ENCODE results near the gene TRA2A.
"Not testable (repeated sequence)": the region's sequence is repeated elsewhere in the genome, so short reads cannot be mapped to it uniquely, and the experiment has no call there.

Gene TRA2A

DNA sequence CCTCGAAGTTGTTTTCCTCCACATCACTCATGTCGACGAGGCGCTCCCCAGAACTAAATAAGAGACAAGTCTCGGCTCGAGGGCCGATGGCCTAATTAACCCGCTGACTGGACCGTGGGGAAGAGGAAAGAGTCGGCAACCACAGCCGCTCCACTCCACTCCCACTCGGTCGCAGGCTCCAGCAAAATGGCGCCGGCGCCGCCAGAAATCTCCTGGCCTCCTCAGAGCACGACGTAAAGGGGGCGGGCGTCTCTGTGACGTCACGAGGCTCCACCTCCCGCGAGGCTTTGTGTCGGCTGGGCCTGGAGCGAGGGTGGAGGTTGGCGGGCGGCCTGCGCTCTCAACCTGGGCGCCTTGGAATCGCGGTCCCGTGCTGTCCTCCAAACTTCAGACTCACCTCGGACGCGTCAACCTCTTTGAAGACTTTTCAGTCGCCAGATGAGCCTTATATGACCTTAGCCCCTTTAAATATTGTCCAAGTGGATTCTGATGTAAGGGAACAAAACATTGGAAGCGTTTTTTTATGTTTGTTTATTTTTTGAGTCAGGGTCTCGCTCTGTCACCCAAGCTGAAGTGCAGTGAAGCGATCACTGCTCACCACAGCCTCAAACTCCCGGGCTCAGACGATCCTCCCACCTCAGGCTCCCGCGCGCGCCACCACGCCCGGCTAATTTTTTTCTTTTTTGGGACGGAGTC lies at the start of gene TRA2A:
TSS of gene TRA2A (minus strand) at position 188 of the 696 bp plus-strand sequence. CDS start at position 31, 157 bp downstream.
- peak; percentile 98 for DNase-seq

DNA sequence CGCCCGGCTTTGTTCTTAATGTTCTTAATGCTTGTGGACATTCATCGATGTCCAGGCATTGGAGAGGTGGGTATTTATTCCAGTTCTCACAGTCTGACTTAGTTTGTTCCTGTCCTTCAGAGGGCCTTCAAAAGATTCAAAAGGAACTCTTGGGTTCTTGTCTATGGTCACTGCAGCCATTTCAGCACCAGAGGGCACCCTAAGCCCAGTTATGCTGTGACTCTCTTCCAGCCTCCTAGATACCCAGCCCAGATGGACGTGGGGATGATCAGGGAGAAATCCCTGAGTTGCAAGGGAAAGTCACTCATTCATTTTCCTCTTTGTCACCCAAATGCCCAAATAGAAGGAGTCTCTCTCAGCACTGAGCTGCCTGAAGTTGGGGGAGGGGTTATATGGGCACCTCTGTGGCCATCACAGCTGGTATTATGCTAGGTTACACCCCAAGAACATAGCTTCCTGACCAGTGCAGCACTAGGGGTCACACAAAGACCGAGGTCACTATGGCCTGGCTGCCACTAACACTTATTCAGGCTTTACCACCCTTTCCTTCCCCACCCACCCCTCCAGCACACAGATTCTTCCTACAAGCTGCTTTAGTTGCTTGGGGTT lies 38.9 kb upstream of the TRA2A start:
- peak; percentile 75 for DNase-seq

DNA sequence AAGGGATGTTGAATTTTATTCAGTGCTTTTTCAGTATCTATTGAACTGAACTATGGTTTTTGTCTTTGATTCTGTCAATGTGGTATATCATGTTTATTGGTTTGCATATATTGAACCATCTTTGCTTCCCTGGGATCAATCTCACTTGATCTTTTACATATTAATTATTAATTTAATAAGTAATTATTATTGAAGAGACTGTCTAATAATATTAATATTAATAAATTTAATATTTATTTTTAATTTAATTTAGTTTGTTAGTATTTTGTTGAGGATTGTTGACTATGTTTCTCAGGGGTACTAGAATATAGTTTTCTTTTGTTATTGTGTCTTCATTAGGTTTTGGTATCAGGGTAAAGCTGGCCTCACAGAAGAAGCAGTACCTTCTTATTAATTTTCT lies 26.5 kb upstream of the TRA2A start:
- no peak for DNase-seq

DNA sequence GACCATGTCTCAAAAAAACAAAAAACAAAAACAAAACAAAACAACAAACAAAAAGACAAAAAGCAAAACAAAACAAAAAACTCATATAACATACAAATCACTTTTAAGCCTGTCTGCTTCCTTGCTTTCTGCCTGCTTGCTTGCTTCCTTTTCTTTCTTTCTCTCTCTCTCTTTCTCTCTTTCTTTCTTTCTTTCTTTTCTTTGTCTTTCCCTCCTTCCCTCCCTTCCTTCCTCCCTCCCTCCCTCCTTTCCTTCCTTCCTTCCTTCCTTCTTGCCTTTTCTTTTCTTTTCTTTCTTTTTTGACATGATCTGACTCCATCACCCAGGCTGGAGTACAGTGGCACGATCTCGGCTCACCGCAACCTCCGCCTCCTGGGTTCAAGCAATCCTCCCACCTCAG lies 15.9 kb upstream of the TRA2A start:
- DNase-seq, result no peak

DNA sequence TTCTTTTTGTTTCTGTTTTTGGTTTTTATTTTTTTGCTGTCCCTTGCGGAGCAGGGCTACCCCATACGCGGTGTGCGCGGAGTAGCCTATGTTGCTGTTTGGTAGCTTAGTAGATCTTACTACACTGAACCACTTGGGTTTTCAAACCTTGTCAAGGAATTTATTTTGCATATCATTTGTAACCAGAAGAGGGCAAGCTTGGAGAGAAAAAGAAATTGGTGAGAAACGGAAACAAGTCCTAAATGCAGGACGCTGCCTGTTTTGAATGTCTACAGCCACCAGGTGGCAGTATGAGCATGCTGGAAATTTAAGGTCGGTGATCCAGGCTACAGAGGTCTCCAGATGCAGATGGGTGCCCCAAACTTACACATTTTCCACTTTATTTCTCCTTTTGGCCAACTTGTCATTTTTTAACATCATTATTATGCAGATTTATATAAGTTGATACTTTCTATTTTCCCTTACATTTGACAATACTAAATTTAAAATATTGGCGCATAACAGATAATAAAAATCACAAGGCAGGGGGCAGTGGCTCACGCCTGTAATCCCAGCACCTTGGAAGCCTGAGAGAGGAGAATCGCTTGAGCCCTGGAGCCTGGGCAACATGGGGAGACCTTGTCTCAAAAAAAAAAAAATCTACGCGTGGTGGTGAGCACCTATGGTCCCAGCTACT lies 15.3 kb upstream of the TRA2A start:
- peak; percentile 75 for DNase-seq

DNA sequence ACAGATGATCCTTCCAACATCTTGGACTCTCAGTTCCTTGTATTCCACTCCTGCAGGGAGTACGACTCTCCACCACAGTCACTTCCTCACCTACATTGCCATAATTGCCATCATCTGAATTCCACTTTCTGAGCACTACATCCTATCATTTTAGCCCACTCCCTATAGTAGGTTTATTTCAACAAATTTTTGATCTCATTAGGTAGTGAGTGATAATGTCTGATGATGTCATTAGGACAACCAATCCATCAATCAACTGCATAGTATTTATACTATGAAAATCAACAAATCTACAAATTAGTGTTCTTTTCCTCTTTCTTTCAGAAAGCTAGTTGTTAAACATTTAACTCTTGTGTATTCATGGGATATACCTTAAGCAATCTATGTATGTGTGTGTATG lies 13.7 kb upstream of the TRA2A start:
- DNase-seq, result no peak

DNA sequence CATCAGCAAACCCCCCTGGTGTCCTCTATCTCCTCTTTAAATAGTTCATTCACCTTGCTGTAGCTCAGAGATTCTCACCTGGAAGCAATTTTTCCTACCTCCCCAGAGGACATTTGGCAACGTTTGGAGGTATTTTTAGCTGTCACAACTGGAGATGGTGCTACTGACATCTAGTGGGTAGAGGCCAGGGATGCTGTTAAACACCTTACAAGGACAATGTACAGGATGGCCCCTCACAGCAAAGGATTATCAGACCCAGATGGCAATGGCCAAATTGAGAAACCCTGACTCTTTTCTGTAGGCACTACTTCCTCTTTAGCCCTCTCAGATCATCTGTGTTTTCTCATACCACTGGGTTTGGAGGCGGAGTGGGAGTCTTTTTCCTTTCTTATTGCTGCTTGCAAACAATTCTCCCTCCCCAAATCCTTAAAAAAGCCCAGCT lies 13.2 kb upstream of the TRA2A start:
- no peak for DNase-seq

DNA sequence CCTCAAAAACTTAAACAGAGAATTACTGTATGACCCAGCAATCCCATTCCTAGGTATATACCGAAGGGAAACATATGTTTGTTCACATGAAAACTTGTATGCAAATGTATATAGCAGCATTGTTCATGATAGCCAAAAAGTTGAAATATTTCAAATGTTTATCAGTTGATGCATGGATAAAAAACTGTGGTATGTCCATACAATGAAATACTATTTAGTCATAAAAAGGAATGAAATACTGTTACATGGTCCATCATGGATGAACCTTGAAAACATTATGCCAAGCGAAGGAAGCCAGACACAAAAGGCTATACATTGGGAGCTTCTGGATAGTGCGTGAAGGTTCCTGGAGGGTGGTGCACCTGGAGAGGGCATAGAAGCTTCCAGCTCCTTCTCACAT lies 11.0 kb upstream of the TRA2A start:
- DNase-seq, result no peak

DNA sequence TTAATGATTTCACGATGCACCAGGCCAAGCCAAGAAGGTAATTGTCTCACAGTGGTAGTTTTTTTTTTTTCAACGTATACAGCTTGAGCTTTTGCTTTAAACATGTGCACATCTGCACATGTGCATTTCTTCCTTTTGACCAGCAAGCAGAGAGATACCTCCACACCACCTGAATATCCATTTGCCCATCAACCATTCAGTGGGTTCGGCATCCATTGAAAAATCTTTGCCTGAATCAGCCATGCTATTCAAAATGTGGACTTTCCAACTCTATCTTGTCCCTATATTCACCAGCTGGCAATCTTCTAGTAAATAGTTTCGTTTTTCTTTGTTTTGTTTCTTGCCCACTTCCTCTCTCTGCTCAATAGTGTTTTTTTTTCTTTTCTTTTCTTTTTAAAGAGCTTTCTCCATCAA lies 7.7 kb upstream of the TRA2A start:
- DNase-seq, result no peak

DNA sequence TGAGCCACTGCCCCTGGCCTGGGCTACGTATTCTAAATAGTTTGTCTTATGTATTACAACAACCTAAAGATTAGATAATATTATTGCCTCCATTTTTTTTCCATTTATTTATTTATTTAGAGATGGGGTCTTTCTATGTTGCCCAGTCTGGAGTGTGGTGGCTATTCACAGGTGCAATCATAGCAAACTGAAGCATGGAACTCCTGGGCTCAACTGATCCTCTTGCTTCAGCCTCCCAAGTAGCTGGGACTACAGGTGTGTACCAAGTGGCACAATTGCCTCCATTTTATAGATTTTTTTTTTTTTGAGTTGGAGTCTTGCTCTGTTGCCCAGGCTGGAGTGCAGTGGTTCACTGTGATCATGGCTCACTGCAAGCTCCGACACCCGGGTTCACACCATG lies 6.5 kb upstream of the TRA2A start:
- DNase-seq, result no peak

DNA sequence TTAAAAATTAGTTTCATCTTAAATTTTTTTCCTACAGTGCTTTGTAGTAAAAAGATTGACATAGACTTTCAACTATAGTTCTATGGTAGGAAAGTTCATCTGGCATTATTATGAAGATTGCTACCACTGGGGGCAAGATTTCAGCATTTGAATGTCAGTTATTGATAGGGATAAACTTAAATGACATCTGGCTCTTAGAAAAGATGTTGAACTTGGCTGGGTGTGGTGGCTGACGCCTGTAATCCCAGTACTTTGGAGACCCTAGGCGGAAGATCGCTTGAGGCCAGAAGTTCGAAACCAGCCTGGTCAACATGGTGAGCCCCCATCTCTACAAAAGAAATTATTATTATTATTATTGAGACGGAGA lies 1.4 kb upstream of the TRA2A start:
- no peak for DNase-seq

DNA sequence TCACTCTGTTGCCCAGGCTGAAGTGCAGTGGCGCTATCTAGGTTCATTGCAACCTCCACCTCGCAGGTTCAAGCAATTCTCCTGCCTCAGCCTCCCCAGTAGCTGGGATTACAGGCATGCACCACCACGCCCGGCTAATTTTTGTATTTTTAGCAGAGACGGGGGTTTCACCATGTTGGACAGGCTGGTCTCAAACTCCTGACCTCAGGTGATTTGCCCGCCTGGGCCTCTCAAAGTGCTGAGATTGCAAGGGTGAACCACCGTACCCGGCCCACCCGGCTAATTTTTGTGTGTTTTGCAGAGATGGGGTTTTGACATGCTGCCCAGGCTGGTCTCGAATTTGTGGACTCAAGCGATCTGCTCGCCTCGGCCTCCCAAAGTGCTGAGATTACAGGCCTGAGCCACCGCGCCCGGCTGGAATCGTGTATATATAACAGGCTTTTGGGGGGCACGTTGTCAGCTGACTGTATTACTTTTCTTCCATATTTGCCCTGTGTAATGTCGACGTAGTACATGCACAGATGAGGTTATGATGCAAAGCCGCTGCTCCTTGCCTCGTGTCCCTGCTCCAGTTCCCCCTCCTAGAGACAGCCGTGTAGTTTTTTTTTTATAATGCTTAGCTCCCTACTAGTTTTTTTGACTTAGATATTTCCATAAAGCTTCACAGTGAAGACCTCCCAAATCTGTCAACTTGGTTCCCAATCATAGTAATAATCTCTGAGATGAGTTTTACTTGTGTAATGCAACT lies 883 bp upstream of the TRA2A start:
- DNase-seq, result no peak

DNA sequence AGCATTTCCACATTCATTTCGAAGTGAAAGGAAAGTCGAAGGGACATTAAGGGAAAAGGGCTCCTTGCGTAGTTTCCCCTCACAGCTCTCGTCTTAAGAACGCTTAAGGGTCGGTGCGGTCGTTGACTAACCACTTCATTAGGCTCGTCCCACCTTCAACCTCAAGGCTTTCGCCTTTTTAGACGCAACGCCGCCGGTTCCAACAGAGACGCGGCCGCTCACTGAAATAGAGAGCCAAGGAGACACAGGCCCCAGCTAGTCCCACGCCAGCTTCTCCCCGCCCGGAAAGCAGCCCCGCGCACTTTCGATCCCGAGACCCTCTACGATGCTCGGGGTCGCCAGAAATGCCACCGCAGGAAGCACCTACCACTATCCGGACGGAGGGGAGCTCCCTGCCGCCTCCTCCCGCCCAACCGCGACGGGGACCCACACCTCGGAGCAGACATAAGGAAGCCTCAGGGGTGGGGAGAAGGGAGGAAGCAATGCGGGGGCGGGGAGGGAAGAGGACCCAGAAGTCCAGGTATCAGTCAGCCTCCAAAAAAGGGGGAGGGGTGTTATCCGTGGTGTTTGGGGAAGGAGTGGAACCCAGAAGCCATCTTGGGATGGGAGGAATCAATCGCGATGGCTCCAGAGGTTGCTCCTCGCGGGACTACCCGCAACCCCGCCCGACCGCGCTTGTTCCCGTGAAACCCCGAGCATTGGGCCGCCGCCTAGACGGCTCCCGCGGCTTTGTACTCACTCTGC lies 559 bp downstream of the TRA2A start:
- DNase-seq, result peak; percentile 79

DNA sequence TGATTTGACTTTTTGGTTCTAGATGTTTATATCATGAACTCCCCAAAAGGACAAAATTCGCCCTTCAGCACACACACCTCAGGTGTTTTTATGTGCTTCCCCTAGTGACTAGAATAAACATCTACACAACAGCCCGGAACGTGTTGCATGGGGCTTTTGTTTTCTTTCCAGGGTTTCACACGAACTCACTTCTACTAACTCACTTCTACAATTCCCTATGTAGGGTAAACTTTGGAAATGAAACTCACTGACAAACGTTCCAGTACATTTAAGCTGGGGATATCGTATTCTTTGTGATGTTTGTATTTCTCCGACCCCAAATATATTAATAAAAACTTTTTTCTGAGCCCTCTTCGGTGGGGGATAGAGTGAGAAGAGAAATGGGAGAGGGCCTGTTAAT lies 1.4 kb downstream of the TRA2A start:
- DNase-seq, result no peak

DNA sequence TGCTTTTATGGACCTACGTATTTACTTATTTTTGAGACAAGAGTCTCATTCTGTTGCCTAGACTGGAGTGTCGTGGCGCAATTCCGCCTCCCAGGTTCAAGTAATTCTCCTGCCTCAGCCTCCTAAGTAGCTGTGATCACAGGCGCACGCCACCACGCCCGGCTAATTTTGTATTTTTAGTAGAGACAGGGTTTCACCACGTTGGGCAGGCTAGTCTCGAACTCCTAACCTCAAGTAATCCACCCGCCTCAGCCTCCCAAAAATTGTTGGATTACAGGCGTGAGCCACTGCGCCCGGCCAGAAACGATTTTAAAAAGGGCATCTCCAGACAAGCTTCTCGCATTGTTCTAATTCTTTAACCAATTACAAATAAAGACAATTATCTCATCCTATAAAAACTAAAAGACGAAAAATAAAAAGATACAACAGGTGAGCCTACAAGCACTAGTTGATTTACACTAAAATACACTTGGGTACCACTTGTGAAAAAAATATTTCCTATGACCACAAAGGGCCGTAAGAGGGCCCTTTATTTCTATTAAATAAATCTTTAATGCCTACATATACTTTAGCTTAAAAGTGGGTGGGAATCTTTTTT lies 2.4 kb downstream of the TRA2A start:
- no peak for DNase-seq

DNA sequence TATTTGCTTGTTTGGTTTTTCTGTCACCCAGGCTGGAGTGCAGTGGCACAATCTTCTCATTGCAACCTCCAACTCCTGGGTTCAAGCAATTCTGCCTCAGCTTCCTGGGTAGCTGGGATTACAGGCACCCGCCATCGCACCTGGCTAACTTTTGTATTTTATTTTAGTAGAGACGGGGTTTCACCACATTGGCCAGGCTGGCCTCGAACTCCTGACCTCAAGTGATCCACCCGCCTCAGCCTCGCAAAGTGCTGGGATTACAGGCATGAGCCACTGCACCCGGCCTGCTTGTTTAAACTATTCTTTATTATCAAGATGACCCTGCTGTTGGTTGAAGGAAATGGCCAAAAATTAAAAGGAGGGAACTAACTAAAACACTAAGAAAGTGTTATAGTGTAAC lies 6.2 kb downstream of the TRA2A start:
- peak; percentile 50 for DNase-seq

DNA sequence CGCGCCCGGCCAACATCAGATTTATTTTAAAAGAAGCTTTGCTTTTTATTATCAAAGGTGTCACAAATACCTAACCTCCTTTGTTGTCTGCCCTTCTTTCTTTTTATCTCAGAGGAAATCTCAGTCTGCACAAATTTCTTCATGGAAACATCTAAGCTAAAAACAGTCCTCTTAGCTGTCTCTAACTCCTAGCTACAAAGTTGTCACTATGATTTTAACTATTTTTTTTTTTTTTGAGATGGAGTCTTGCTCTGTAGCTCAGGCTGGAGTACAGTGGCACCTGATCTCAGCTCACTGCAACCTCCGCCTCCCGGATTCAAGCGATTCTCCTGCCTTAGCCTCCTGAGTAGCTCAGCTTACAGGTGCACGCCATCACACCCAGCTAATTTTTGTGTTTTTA lies 7.3 kb downstream of the TRA2A start:
- DNase-seq, result peak; percentile 40

DNA sequence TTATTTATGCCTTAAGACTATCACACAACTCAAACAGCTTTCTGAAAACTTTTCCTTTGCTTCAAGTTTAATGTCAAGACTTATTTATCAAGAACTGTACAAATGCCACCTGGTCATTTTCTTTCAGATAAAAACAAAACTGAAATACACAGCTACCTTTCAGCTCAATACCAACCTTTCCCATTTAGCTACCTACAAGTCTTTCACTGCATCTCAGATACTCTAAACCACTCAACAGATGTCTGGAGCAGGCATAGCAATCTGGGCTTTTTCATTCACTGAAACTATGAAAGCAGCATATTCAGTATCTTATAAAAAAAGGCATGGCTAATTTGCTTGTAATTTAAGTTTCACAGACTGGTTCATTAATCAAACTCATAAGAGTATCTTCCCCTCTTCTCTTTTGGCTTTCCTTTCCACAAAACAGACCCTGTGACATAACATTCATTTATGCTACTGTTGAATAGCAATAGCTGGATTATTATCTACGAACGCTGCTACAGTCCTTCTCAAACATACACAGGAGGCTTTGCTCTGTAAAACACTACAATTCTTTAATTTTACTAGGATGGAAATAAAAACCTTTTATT lies 8.2 kb downstream of the TRA2A start:
- DNase-seq, result no peak

DNA sequence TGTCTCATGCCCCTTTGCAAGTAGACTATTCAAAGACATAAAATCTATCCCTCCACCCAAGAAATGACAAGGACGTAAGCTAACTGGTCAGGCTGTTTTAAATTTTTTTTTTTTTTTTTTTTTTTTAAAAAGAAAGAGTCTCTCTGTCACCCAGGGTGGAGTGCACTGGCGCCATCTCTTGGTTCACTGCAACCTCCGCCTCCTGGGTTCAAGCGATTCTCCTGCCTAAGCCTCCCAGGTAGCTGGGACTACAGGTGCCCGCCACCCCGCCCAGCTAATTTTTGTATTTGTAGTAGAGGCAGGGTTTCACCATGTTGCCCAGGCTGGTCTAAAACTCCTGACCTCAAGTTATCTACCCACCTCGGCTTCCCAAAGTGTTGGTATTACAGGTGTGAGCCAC lies 11.2 kb downstream of the TRA2A start:
- DNase-seq, result no peak

DNA sequence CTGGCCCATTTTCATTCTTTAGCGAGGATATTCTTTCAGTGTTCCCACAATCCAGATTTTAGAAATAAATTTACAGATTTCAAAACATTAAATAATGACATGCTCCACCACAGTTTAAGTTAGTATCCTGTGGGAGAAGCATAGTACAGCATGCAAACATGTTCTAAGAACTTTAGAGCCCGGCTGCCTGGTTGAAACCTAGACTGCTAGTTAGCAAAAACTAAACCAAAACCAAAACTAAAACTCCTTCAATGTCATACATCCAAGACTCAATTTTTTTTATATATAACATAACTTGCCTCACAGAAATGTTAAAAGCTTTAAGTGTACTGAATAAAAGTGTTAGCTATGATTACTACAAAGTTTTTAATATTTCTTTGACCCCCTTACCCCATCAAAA lies 17.0 kb downstream of the TRA2A start:
- DNase-seq, result no peak

DNA sequence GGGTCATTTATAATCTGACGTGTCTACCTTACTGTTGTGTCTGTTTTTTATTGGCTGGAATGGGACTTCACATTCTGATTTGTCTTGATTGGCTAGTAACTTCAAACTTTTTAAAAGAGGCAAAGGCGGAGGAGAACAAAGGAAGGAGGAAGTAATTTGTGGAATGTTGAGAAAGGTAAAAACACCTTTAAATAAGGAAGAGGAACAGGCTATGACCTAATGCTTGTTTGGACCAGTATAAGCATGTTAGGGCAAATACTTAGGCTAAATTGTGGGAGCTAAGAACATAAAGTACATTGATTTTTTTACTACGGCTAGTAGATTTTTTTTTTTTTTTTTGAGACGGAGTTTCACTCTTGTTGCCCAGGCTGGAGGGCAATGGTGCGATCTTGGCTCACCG lies 18.0 kb downstream of the TRA2A start:
- not testable (repeated sequence) for DNase-seq

DNA sequence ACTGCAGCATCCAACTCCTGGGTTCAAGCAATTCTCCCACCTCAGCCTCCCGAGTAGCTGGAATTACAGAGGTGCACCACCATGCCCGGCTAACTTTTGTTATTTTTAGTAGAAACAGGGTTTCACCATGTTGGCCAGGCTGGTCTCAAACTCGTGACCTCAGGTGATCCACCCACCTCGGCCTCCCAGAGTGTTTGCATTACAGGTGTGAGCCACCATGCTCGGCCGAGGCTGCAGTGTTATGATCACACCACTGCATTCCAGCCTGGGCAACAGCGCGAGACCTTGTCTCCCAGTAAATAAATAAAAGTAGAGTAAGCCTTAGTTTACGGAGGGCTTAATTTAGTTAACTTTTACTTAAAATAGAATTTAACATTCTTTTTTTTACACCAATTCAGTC lies 37.8 kb downstream of the TRA2A start:
- DNase-seq, result peak; percentile 18

Measured in activated CD8-positive, alpha-beta memory T cell treated with anti-CD3 and anti-CD28 coated beads, Interleukin-2, amount 50 U/mL, for 48 hours (primary cell).